GM10847 (cell line): Measurements from ENCODE around the gene PPT1.
A peak's percentile ranks its signal among the peaks of the same experiment; 100 is the strongest.

Experiments
- POLR2A ChIP-seq: IDR thresholded peaks from 2 replicates; pipeline ENCODE4 v1.6.1; 2011; ENCODE audit not compliant: insufficient read length; ENCODE audit errors: extremely low read depth

Gene PPT1

GRCh38 chr1:40045766-40046165 lies 51.3 kb downstream of the PPT1 start:
- TF ChIP-seq POLR2A = no peak

DNA sequence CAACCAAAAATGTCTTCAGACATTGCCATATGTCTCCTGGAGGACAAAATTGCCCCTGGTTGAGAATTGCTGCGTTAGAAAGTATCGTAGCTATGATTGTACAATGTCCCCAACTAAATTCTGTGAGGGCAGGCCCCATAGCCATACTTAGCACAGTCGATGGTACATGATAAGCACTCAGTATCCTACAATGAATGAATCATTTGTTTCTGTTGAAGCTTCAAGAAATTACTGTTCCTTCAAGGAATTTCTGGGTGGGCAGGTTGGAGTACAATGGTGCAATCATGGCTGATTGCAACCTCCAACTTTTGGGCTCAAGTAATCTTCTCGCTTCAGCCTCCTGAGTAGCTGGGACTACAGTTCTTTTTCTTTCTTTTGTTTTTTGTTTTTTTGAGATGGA lies 51.9 kb downstream of the PPT1 start:
- no peak for TF ChIP-seq POLR2A

DNA sequence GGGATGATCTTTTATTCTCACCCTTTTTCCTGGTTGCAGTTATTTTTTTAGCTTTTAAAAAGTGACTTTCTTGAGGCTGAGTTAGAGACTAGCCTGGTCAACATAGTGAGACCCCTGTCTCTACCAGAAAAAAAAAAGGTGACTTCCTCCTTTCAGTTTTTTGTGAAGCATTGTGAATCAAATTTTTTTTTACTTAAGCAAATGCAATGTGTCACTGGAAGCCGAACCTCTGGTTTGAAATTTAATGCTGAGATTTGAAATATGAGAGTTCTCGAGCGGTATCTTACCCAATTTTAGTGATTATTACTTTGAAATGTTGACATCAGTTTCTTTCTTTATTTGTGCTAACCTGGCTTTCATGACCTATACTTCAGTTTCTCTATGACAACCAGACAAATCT lies 52.9 kb downstream of the PPT1 start:
- no peak for TF ChIP-seq POLR2A

DNA sequence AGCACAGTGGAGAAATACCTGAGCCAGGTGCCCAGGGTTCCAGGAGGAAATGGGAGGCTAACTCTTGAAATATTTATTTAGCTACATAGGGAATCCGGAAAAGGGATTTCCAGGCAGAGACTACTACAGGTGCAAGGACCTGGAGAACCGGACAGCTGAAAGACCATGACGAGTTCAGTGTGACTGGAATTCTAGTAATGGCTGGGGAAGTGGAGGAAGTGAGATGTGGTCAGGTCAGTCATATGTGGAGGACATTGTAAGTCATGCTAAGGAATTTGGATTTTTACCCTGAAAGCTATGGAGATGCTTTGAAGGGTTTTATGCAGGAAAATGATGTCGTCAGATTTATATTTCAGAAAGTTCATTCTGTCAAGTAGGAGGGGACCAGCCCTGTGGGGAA lies 54.7 kb downstream of the PPT1 start:
- no peak for TF ChIP-seq POLR2A

DNA sequence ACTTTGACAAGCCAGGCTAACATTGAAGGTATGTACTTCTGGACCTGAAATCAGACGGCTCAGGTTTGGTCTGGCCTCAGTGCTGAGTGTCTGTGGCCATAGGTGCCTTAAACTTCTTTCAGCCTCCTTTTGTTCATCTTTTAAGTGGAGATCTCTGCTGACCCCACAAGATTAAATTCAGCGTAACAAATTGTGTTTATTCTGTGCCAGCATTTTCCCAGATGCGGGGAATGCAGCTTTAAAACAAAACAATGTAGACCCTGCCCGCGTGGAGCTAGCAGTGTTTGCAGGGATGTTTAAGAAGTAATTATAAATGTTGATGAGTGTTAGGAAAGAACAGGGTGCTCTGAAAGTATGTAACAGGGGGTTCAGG lies 55.6 kb downstream of the PPT1 start:
- no peak for TF ChIP-seq POLR2A

DNA sequence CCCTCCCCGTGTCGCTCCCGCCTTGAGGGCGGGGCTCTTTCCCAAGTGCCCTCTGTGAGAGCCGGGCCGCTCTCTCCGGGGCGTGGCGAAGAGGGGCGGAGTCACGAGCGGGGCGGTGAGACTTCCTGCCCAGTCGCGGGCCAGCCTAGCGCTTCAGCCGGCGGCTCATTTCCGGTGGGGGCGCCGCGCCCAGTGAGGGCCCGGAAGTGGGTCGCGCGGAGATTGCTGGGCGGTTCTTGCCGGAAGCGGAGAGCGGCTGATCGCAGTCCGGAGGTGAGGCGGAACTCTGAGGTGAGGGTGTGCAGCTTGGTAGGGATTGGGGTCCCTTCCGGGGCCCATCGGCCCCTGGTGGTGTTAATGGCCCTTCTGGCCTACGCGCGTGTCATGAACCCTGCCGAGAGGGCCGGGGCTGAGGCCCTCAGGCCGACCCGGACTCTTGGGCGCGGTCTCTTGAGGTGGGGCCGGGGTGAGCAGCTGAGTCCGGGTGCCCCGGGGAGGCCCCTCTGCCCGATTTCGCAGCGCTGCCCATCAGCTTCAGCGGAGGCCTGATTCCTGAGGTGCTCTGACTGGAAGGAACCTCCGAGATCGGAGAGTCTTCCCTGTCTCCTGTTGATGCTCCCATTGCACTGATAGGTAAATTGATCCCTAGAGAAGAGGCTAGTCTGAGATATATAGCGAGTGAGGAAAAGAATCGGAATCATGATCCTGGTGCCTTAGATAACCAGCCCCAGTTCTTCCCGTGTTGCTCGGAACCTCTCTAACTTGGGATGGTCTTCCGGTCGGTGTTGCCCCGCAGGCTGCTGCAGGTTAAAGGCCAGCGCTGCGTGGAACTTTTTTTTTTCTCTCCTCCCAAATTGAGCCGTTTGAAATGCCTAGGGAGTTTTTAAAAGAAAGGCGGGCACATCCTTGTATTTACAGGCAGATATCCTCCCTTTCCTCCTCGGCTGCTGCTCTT lies 56.3 kb downstream of the PPT1 start, which contains the start of gene CAP1:
CAP1 (plus strand) TSS at position 219 of the 955 bp plus-strand sequence. CDS start 18,618 bp downstream, outside the sequence.
- TF ChIP-seq POLR2A = peak; percentile 66

- peak; percentile 86 for TF ChIP-seq POLR2A
Measured at GRCh38 chr1:40039757-40040510, 57.1 kb downstream of the PPT1 start.

DNA sequence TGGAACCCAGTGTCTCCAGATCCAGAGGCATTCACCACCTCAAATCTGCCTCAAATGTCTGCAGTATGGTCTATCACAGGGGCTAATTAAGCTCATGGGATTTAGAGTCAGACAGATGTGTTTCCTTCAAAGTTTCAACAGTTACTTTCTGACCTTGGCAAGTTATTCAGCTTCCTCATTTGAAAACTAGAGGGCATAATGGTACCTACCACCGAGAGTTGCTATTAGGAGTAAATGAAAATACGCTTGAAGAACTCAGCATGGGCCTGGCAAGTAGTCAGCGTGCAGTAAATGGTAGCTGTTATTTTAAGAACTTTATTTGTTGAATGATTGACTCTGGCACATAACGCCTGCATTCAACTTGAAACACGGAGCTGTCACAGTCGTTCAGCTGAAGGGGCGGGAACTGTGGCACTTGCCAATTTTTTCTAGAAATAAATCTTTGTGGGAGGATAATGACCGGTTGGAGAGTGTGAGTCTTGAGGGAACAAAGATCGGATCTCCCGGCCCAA lies 57.8 kb downstream of the PPT1 start:
- no peak for TF ChIP-seq POLR2A

DNA sequence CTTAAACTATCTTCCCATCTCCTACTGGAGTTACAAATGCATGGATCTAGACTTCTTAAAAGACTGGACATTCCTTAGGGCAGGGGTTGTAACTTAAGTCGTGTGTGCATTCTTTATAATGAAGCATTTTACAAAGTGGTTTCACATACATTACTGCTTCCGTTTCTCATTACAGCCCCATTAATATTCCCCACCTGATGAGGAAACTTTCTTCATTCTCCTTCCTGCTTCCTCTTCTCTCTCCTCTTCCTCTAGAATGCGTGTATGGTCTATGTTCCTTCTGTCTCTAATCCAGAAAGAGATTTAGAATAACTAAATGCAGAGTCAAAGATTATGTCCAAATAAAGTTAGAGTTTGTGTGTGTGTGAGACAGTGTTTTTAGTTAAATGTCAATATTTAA lies 58.4 kb downstream of the PPT1 start:
- TF ChIP-seq POLR2A = no peak

DNA sequence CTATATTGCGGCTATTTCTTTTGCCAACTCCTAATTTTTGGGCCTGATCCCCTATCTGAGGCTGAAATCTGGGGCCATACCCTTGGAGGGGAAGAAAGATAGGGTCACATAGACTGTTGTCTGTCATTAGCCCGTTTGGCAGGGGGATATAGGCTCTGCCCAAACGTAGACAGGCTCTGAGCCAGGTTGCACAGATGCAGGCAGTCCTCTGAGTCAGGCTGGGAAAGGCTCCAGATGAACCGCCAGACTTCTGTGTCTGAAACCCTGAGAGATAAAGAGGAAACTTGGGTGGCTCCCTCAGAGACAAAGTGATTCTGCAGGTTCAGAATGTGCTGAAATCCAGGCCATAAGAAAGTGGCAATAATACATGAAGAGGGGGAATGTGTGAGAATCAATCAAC lies 60.5 kb downstream of the PPT1 start:
- no peak for TF ChIP-seq POLR2A

DNA sequence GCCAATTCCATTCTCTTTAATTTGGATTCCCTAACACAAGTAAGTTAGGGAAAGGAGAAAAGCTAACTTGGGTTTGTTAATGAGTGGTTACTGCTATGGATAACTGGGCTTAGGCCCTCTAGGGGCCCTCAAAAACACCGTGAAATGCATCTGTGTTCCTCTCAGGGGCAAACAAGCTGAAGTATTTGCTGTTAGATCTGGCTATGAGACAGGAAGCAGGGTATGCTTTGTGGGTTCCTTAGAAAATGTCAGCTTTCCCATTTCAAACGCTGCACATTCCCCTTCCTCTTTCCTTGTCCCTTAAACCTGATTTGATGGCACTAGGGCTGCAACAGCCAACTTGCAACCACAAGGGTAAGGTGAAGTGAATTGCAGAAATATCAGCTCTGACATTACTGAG lies 62.2 kb downstream of the PPT1 start:
- no peak for TF ChIP-seq POLR2A

- TF ChIP-seq POLR2A = no peak
Measured at GRCh38 chr1:40032240-40032891, 64.7 kb downstream of the PPT1 start.

GRCh38 chr1:40030528-40031135 lies 66.4 kb downstream of the PPT1 start:
- no peak for TF ChIP-seq POLR2A

DNA sequence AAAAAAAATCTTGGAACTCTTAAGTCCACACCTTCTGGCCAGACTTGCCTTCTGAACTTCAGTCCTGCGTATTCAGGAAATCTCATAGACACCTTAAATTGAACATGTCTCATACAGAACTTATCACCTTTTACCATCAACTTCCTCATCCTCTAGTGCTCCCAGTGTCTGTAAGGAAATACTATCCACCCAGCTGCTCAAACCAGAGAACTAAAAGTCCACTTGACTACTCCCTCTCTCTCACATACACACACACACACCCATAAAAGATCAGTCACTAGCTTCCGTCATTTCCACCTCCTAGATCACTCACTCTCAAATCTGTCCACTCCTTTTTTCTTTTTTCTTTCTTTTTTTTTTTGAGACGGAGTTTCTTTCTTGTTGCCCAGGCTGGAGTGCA lies 67.4 kb downstream of the PPT1 start:
- no peak for TF ChIP-seq POLR2A

- TF ChIP-seq POLR2A = no peak
Measured at GRCh38 chr1:40027647-40028046, 69.4 kb downstream of the PPT1 start.
